HepG2 (cell line): ENCODE results near the gene RPL37. TPM values are rescaled to one million over a fixed set of nuclear protein-coding genes. Genes with fewer than 3 reads are reported as not detected.

Experiments used
- FOXK1 ChIP-seq: sonication (generic); formaldehyde crosslinking; IDR thresholded peaks from 2 replicates; pipeline ENCODE4 v1.4.0; 2020; ENCODE audit warnings: low read depth, missing genetic modification reagents, borderline replicate concordance
- GATAD1 ChIP-seq: IDR thresholded peaks from 2 replicates; pipeline ENCODE4 v1.6.1; 2016; ENCODE audit warnings: missing genetic modification reagents, missing compliant biosample characterization
- KDM3A ChIP-seq: IDR thresholded peaks from 2 replicates; pipeline ENCODE4 v1.6.1; 2018; ENCODE audit warnings: low read depth, missing compliant biosample characterization
- KMT2A ChIP-seq: sonication (generic); formaldehyde crosslinking; IDR thresholded peaks from 2 replicates; pipeline ENCODE4 v1.4.0; 2020; ENCODE audit warnings: missing genetic modification reagents
- NFYB ChIP-seq: sonication (generic); formaldehyde crosslinking; IDR thresholded peaks from 2 replicates; pipeline ENCODE4 v1.4.0; 2020; ENCODE audit warnings: missing genetic modification reagents
- SP1 ChIP-seq, 2 experiments: fragments of 450-650 bp in 1 of 2; sonication (generic) in 1 of 2; formaldehyde crosslinking in 1 of 2; IDR thresholded peaks; 2 replicates each; pipeline versions ENCODE4 v1.4.0 to v1.6.1; 2016 to 2020; ENCODE audit warnings: missing genetic modification reagents in 1 of 2
- U2AF2 ChIP-seq: fragments of 200-400 bp; formaldehyde crosslinking; IDR thresholded peaks from 2 replicates; pipeline ENCODE4 v1.6.1; 2017; ENCODE audit warnings: low read depth, mild to moderate bottlenecking, low read length
- ZBTB1 ChIP-seq: sonication (generic); formaldehyde crosslinking; IDR thresholded peaks from 2 replicates; pipeline ENCODE4 v1.4.0; 2020; ENCODE audit warnings: missing genetic modification reagents, borderline replicate concordance
- ZBTB4 ChIP-seq: sonication (generic); formaldehyde crosslinking; IDR thresholded peaks from 2 replicates; pipeline ENCODE4 v1.4.0; 2020; ENCODE audit warnings: missing genetic modification reagents, mild to moderate bottlenecking, borderline replicate concordance
- ZFP41 ChIP-seq: sonication (generic); formaldehyde crosslinking; IDR thresholded peaks from 2 replicates; pipeline ENCODE4 v1.4.0; 2020; ENCODE audit warnings: mild to moderate bottlenecking, missing genetic modification reagents, borderline replicate concordance
- ZNF335 ChIP-seq: sonication (generic); formaldehyde crosslinking; IDR thresholded peaks from 2 replicates; pipeline ENCODE4 v1.4.0; 2020; ENCODE audit warnings: missing genetic modification reagents
- ZNF792 ChIP-seq: IDR thresholded peaks from 2 replicates; pipeline ENCODE4 v1.6.1; 2016
- polyA plus RNA-seq, 8 experiments: library from polyadenylated mRNA; depleted of rRNA in 3 of 8; stranded (reverse) in 7 of 8; unstranded in 1 of 8; fragments of >200 nt; fragmentation: Illumina TruSeq in 4 of 8; extraction: Trizol in 4 of 8; gene quantifications; 2 replicates each; pipeline versions ENCODE4 v1.2.1 to v1.2.3, GENCODE V29; 2011 to 2016; ENCODE audit warnings: low read depth in 4 of 8, missing spikeins in 1 of 8, mixed read lengths in 1 of 8; ENCODE audit not compliant: insufficient read depth in 1 of 8
- total RNA-seq, 5 experiments: library from RNA; depleted of rRNA; stranded (reverse); fragments of >200 nt; fragmentation: Illumina TruSeq; extraction: Trizol; gene quantifications; 2 replicates each; pipeline ENCODE4 v1.2.3, GENCODE V29; 2016; ENCODE audit warnings: low read depth in 1 of 5
- TF ChIP-seq, protein P1 (sequence below): sonication (generic); formaldehyde crosslinking; IDR thresholded peaks from 2 replicates; pipeline ENCODE4 v1.5.1; 2020; ENCODE audit warnings: mild to moderate bottlenecking, missing genetic modification reagents, moderate library complexity
- TF ChIP-seq, protein P2 (sequence below): sonication (generic); formaldehyde crosslinking; IDR thresholded peaks from 2 replicates; pipeline ENCODE4 v1.4.0; 2020; ENCODE audit warnings: missing genetic modification reagents
- TF ChIP-seq, protein P3 (sequence below): sonication (generic); formaldehyde crosslinking; IDR thresholded peaks from 2 replicates; pipeline ENCODE4 v1.4.0; 2020; ENCODE audit warnings: missing genetic modification reagents, borderline replicate concordance

RPL37 gene
- total and polyA plus RNA-seq, 2 of the 13 experiments (the other 11 are each of a cell fraction or from before 2014, with no cell fraction given), result 1,981 to 3,367 TPM

DNA sequence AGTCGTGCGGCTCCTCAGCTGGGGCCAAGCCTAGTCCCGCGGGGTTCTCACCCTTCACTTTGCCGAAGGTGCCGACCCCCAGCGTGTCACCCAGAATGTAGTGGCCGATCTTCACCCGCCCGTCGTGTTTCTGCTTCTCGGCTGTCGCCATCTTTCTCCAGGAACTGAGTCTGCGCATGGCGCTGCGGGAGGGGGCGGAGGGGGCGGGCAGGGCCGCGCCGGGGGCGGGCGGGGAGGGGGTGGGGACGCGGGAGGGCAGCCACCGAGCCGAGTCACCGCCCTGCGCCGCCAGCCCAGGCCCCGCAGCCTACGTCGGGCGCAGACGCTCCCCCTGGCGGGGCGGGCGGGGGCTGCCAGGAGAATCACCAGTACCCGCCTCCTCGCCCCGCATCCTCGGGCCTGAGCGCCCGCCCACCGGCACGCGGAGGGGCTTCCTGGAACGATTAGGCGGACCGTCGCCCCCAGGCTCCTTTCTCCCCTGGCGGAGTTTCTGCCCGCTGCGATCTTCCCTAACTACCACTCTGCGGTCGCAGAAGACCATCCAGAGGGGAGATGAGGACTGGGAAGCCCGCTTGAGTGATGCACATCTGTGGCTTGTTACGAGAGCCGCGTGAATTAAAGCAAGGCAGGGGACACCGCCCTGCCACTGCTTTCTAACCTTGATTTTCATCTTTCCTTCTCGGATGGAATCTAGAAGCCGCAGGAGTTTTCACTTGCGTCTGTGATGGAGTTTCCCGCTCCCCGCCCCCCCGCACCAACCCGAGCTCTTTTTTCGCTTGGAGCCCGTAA, 36.8 kb downstream of the RPL37 start, which contains the start of gene PRKAA1 (continued):
- TF ChIP-seq NFYB (CRISPR knock-in tag) (no peak), ZBTB4 (CRISPR knock-in tag) (0 out of 2 replicates have a peak, but pooled peaks have one; percentile 26), SP1 (IDR thresholded peaks at IDR 0.05) (no peak), SP1 (CRISPR knock-in tag; IDR thresholded peaks at IDR 0.05) (peak; percentile 45; the same call in 1 of the 2 replicates), FOXK1 (CRISPR knock-in tag) (no peak), ZNF792 (CRISPR knock-in tag) (peak; percentile 40; the same call in 1 of the 2 replicates), GATAD1 (CRISPR knock-in tag) (peak; percentile 50), U2AF2 (no peak), ZBTB1 (CRISPR knock-in tag) (0 out of 2 replicates have a peak, but pooled peaks have one; percentile 15), ZFP41 (0 out of 2 replicates have a peak, but pooled peaks have one; percentile 46), KDM3A (CRISPR knock-in tag) (no peak), ZNF335 (peak; percentile 53; the same call in 1 of the 2 replicates), KMT2A (CRISPR knock-in tag) (peak; percentile 63; the same call in 1 of the 2 replicates)
- TF ChIP-seq, protein P1, sequence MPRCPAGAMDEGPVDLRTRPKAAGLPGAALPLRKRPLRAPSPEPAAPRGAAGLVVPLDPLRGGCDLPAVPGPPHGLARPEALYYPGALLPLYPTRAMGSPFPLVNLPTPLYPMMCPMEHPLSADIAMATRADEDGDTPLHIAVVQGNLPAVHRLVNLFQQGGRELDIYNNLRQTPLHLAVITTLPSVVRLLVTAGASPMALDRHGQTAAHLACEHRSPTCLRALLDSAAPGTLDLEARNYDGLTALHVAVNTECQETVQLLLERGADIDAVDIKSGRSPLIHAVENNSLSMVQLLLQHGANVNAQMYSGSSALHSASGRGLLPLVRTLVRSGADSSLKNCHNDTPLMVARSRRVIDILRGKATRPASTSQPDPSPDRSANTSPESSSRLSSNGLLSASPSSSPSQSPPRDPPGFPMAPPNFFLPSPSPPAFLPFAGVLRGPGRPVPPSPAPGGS (CRISPR knock-in tag), result peak; percentile 59; the same call in 1 of the 2 replicates
- TF ChIP-seq, protein P2, sequence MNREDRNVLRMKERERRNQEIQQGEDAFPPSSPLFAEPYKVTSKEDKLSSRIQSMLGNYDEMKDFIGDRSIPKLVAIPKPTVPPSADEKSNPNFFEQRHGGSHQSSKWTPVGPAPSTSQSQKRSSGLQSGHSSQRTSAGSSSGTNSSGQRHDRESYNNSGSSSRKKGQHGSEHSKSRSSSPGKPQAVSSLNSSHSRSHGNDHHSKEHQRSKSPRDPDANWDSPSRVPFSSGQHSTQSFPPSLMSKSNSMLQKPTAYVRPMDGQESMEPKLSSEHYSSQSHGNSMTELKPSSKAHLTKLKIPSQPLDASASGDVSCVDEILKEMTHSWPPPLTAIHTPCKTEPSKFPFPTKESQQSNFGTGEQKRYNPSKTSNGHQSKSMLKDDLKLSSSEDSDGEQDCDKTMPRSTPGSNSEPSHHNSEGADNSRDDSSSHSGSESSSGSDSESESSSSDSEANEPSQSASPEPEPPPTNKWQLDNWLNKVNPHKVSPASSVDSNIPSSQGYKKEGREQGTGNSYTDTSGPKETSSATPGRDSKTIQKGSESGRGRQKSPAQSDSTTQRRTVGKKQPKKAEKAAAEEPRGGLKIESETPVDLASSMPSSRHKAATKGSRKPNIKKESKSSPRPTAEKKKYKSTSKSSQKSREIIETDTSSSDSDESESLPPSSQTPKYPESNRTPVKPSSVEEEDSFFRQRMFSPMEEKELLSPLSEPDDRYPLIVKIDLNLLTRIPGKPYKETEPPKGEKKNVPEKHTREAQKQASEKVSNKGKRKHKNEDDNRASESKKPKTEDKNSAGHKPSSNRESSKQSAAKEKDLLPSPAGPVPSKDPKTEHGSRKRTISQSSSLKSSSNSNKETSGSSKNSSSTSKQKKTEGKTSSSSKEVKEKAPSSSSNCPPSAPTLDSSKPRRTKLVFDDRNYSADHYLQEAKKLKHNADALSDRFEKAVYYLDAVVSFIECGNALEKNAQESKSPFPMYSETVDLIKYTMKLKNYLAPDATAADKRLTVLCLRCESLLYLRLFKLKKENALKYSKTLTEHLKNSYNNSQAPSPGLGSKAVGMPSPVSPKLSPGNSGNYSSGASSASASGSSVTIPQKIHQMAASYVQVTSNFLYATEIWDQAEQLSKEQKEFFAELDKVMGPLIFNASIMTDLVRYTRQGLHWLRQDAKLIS (CRISPR knock-in tag), result 0 out of 2 replicates have a peak, but pooled peaks have one; percentile 38
- TF ChIP-seq, protein P3, sequence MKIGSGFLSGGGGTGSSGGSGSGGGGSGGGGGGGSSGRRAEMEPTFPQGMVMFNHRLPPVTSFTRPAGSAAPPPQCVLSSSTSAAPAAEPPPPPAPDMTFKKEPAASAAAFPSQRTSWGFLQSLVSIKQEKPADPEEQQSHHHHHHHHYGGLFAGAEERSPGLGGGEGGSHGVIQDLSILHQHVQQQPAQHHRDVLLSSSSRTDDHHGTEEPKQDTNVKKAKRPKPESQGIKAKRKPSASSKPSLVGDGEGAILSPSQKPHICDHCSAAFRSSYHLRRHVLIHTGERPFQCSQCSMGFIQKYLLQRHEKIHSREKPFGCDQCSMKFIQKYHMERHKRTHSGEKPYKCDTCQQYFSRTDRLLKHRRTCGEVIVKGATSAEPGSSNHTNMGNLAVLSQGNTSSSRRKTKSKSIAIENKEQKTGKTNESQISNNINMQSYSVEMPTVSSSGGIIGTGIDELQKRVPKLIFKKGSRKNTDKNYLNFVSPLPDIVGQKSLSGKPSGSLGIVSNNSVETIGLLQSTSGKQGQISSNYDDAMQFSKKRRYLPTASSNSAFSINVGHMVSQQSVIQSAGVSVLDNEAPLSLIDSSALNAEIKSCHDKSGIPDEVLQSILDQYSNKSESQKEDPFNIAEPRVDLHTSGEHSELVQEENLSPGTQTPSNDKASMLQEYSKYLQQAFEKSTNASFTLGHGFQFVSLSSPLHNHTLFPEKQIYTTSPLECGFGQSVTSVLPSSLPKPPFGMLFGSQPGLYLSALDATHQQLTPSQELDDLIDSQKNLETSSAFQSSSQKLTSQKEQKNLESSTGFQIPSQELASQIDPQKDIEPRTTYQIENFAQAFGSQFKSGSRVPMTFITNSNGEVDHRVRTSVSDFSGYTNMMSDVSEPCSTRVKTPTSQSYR (CRISPR knock-in tag), result peak; percentile 9; the same call in 1 of the 2 replicates
